Activated CD4-positive, alpha-beta T cell treated with anti-CD3 and anti-CD28 coated beads for 36 hours (primary cell): ENCODE measurements around the gene PHC2. TPM values are rescaled to one million over a fixed set of nuclear protein-coding genes. Genes with fewer than 3 reads are reported as not detected.
"Not testable (repeated sequence)": the region's sequence is repeated elsewhere in the genome, so short reads cannot be mapped to it uniquely, and the experiment has no call there.

Experiments used
- ATAC-seq: fragments of 200-7000 bp; cut with Tn5 transposase; one replicate; pipeline ENCODE4 v1.10.0; 2021; ENCODE audit warnings: mild to moderate bottlenecking, moderate library complexity
- CTCF ChIA-PET: fragments of 350-600 bp; sonication (Branson Sonifier 250); formaldehyde crosslinking; loops from one replicate; lab custom pipeline; 2021; ENCODE audit warnings: antibody characterized with exemption; lab: Charles Lee
- POLR2A ChIA-PET: fragments of 350-600 bp; sonication (Branson Sonifier 250); formaldehyde crosslinking; loops from one replicate; lab custom pipeline; 2021; ENCODE audit warnings: antibody characterized with exemption, inconsistent platforms; lab: Charles Lee
- DNase-seq: peaks from one replicate; pipeline ENCODE4 v3.0.0-alpha.2; 2020
- H3K27ac Mint-ChIP-seq: one replicate; pipeline ENCODE4 v1.8.0; 2021; ENCODE audit warnings: mixed read lengths
- H3K27me3 Mint-ChIP-seq: one replicate; pipeline ENCODE4 v1.8.0; 2021; ENCODE audit warnings: mixed read lengths
- H3K36me3 Mint-ChIP-seq: one replicate; pipeline ENCODE4 v1.8.0; 2021; ENCODE audit warnings: low read depth, mixed read lengths
- H3K4me1 Mint-ChIP-seq: one replicate; pipeline ENCODE4 v1.8.0; 2021; ENCODE audit warnings: mixed read lengths
- H3K4me3 Mint-ChIP-seq: one replicate; pipeline ENCODE4 v1.8.0; 2021; ENCODE audit warnings: mild to moderate bottlenecking, moderate library complexity, mixed read lengths
- H3K9me3 Mint-ChIP-seq: one replicate; pipeline ENCODE4 v1.8.0; 2021; ENCODE audit warnings: low read depth, mixed read lengths
- intact Hi-C, 2 experiments: fragments of 100-400 bp; cut with DNase I in 1 of 2; cut with micrococcal nuclease in 1 of 2; formaldehyde crosslinking; loops; one replicate each; pipeline versions ENCODE4 v1.14.2 to v1.15.1; 2022 to 2024; cut with DNase I, micrococcal nuclease
- total RNA-seq, 2 experiments: library from RNA; stranded (reverse); gene quantifications; one replicate each; pipeline ENCODE4 v1.2.3, GENCODE V29; 2021

The PHC2 gene
- total RNA-seq, 2 experiments from 2014 or later, result 23.8 to 28.4 TPM

DNA sequence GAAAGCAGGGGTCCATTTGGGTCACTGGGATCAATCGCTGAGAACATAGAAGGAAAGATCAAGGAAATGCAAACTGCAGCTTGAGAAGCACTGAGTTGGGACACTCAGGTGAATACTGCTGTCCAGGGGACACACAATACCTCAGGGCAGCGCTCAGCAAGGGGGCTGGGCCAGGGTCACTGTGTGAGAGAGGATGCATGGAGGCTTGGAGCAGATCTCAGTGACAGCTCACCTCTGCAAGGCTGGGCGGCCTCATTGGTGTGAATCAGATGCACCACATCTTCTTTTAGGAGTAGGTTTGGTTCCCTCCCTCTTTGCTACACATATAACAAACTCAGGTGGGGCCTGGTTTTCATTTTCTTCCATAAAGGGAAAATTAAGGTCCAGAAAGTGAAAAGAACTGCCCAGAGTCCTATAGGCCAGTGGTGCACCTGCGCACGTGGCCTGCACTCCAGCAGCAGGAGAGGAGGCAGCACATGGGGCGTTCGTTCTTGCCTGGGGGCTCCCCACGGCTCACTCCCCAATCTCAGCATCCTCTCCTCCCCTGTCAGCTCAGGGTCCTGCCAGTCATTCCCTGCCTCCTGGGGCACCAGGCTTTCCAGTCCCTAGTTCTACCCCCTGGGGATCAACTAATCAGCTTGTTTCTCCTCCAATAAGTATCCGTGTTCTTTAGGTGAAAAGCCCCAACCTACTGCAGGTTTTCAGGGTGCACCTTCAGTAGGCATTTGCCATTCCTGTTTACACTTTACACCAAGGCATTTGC, 111.5 kb downstream of the PHC2 start:
- CTCF ChIA-PET, result interaction anchor here (0.6 kb wide), 1 partner anchor 189 kb away, joined by 3 read pairs; no protein-coding TSS in a partner anchor
- POLR2A ChIA-PET, result interaction anchor here (0.6 to 0.7 kb wide), 2 partner anchors 24 to 193 kb away, joined by 3 to 4 read pairs; no protein-coding TSS in a partner anchor

DNA sequence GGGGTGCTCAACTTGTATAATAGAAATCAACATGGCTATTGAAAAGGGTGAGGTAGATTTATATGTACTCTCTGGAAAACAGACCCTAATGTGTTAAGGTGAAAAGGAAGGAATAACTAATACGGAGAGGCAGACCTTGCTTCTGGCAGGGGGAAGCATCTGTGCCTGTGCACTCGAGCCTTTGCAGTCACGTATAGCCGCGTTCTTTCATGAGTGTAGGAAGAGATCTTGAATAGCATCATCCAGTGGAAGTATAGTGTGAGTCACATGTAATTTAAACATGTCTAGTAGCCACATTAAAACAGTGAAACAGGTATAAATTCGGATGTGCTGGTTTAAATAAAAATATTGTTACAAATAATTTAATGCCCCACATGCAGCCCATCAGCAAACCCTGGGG, 112.9 kb downstream of the PHC2 start:
- DNase-seq (no peak), ATAC-seq (no peak)
- Mint-ChIP-seq H3K27me3 (peaks cover 2% of the 10 kb centered on the region), H3K27ac (no peak overlapping the region), H3K36me3 (no peaks in the 10 kb centered on the region), H3K4me3 (no peak overlapping the region), H3K4me1 (peaks cover 3% of the 10 kb centered on the region), H3K9me3 (no peaks in the 10 kb centered on the region)
- intact Hi-C loops, result no loop called here
- CTCF ChIA-PET, result no interaction called here
- POLR2A ChIA-PET, result no interaction called here

More for the DNA sequence above, 111.5 kb downstream of the PHC2 start:
- ATAC-seq (no peak), DNase-seq (no peak)
- Mint-ChIP-seq H3K36me3 (peaks cover 3% of the 10 kb centered on the region), H3K27me3 (peaks cover 2% of the 10 kb centered on the region), H3K4me3 (no peak overlapping the region), H3K4me1 (peaks cover 3% of the 10 kb centered on the region), H3K27ac (no peak overlapping the region), H3K9me3 (no peaks in the 10 kb centered on the region)
- intact Hi-C loops, result no loop called here

DNA sequence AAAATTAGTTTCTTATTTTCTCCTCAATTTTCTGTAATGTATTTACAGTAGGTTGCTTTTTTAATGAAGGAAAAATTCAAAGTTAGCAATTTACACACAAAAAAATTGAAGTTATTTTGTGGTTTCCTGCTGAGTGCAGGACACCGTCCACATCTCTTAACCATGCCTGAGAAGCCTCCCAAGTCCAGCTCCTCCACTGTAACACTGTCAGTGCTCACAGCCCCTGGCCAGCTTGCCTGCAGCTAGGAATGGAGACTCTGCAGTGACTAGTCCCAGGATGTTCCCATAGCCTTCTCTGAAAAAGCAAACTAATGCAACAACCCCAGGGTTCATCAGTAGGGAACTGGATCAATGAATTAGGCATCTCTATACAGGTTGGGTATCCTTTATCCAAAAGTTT, 113.5 kb downstream of the PHC2 start:
- Mint-ChIP-seq H3K36me3 (no peaks in the 10 kb centered on the region), H3K27me3 (peaks cover 2% of the 10 kb centered on the region), H3K27ac (no peak overlapping the region), H3K9me3 (no peaks in the 10 kb centered on the region), H3K4me1 (peaks cover 3% of the 10 kb centered on the region), H3K4me3 (no peak overlapping the region)
- POLR2A ChIA-PET, result no interaction called here
- CTCF ChIA-PET, result no interaction called here
- no peak for DNase-seq
- intact Hi-C loops, result no loop called here
- ATAC-seq, result no peak

DNA sequence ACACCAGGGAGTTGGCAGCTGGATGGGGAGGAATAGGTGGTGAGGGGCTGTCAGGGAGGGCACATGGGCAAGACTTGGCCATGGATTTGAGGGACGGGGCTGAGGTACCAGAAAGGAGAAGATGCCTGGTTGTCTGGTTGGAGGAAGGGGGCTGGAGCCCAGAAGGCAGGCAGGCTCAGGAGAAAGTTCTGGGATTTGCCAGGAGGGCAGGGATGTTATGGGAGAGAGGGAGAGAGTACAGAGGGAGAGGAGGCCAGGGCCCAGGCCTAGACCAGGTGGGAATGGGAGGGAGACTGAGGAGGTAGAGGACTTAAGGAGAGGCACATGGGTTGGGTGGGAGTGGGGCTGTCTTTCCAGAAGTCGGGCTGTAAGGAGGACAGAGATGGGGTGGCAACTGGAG, 114.3 kb downstream of the PHC2 start:
- no peak for DNase-seq
- Mint-ChIP-seq H3K27ac (no peak overlapping the region), H3K9me3 (no peaks in the 10 kb centered on the region), H3K36me3 (no peaks in the 10 kb centered on the region), H3K27me3 (peaks cover 2% of the 10 kb centered on the region), H3K4me3 (no peak overlapping the region), H3K4me1 (peaks cover 3% of the 10 kb centered on the region)
- ChIA-PET POLR2A (no interaction called here), CTCF (no interaction called here)
- ATAC-seq, result no peak
- intact Hi-C loops, result no loop called here

DNA sequence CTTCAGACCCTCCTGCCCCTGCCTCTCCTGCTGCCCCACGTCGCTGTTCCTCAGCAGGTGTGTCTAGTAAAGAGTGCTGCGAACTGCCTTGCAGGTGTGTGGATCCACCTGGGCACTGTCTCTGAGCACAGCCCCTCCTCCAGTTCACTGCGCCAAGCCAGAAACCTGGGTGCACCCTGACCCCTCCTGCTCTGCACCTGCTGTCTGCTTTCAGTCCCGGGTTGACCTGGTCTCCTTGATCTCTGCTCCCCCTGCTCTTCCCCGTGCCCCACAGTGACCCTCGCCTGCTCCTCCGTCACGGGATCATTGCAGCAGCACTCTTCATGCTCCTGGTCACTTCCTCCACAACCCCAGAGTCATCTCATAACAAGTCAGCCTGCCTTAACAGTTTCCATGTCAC, 116.5 kb downstream of the PHC2 start:
- ATAC-seq (no peak), DNase-seq (no peak)
- intact Hi-C loops, result no loop called here
- H3K4me1 Mint-ChIP-seq, result peaks cover 3% of the 10 kb centered on the region
- ChIA-PET CTCF (interaction anchor here (3.5 kb wide), 1 partner anchor 18 kb away, joined by 16 read pairs; no protein-coding TSS in a partner anchor), POLR2A (no interaction called here)
- no peak overlapping the region for H3K4me3 Mint-ChIP-seq
- peaks cover 2% of the 10 kb centered on the region for H3K27me3 Mint-ChIP-seq
- no peaks in the 10 kb centered on the region for H3K36me3 Mint-ChIP-seq
- no peak overlapping the region for H3K27ac Mint-ChIP-seq
- no peaks in the 10 kb centered on the region for H3K9me3 Mint-ChIP-seq

DNA sequence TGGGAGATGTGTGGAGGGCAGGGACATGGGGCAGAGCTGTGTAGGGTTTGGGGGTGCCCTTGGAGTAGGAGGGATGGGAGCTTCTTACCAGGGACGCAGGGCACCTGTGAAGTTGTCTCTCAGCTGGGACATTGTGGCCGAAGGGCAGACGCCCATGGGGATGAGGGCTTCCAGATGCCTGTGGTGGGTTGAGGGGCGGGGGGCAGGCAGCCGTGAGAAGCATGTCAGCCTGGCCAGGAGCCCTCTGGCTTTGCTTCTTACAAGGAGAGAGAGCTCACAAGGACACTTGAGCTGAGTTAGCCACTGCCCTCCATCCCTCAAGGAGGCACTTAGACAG, 118.5 kb downstream of the PHC2 start:
- DNase-seq (no peak), ATAC-seq (no peak)
- ChIA-PET CTCF (interaction anchor here (1.5 to 3.5 kb wide), 2 partner anchors 15 to 16 kb away, joined by 3 to 16 read pairs; no protein-coding TSS in a partner anchor), POLR2A (no interaction called here)
- H3K27ac Mint-ChIP-seq, result no peak overlapping the region
- no peaks in the 10 kb centered on the region for H3K9me3 Mint-ChIP-seq
- intact Hi-C loops, result no loop called here
- no peaks in the 10 kb centered on the region for H3K36me3 Mint-ChIP-seq
- H3K4me1 Mint-ChIP-seq, result peaks cover 3% of the 10 kb centered on the region
- H3K4me3 Mint-ChIP-seq, result no peak overlapping the region
- H3K27me3 Mint-ChIP-seq, result peaks cover 2% of the 10 kb centered on the region

DNA sequence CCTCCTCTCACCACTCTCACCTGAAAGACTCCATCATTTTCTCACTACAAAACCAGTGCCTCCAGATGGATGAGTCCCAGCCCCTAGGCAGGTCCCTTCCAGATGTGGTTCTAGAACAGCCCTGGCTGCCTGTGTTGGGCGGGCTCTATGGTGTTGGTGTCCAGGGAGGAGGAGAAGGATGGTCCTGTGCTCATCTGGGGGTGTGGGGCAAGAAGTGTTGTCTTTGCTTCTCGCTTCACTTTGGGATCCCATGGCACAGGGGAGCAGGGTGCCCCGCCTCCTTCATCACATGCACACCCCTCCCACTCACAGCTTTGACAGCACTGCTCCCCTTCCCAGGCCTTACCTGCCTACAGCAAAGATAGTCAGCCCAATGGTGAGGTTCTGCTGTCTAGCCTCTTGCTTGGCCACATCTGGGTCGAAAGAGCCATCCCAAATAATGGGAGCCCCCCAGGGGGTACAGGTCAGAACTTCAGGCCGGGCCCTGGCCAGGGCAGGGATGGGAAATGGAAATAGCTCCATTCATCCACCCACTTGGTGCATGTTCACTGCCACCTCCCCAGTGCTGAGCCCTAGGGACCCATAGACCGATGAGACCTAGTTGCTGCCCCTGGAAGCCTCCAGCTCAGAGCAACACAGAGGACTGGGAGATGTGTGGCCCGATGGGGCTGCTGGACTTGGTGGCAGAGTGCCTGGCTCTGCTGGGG, 119.0 kb downstream of the PHC2 start:
- H3K36me3 Mint-ChIP-seq, result no peaks in the 10 kb centered on the region

DNA sequence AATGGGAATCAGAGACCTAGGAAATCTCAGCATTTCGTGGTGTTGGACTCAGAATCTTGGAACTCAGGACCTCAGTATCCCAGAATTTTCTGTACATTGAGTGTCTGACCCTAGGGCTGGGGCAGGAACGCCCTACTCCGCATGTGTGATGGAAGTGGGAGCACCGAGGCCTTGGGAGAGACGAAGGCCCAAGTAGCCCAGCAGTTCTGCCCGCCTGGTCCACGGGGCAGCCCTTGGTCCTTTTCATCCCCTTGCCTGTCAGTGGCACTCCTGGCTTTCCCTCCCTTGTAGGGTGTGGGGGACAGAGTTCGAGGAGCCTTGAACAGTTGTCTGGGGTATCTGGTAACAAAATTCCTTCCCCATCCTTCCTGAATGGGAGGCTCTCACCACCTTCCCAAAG, 120.2 kb downstream of the PHC2 start:
- H3K27me3 Mint-ChIP-seq, result peaks cover 10% of the 10 kb centered on the region
- ChIA-PET CTCF (interaction anchor here (3.5 kb wide), 1 partner anchor 15 kb away, joined by 16 read pairs; no protein-coding TSS in a partner anchor), POLR2A (no interaction called here)
- no peaks in the 10 kb centered on the region for H3K9me3 Mint-ChIP-seq
- DNase-seq (no peak), ATAC-seq (no peak)
- no peaks in the 10 kb centered on the region for H3K36me3 Mint-ChIP-seq
- H3K4me1 Mint-ChIP-seq, result peaks cover 3% of the 10 kb centered on the region
- intact Hi-C loops, result no loop called here
- no peak overlapping the region for H3K27ac Mint-ChIP-seq
- H3K4me3 Mint-ChIP-seq, result no peak overlapping the region

More for the DNA sequence above, 119.0 kb downstream of the PHC2 start:
- Mint-ChIP-seq H3K27me3 (peaks cover 3% of the 10 kb centered on the region), H3K27ac (no peak overlapping the region), H3K4me3 (no peak overlapping the region), H3K4me1 (peaks cover 3% of the 10 kb centered on the region), H3K9me3 (no peaks in the 10 kb centered on the region)
- no peak for ATAC-seq
- intact Hi-C loops, result no loop called here
- no peak for DNase-seq
- POLR2A ChIA-PET, result no interaction called here
- CTCF ChIA-PET, result interaction anchor here (0.7 to 3.5 kb wide), 3 partner anchors 14 to 176 kb away, joined by 3 to 16 read pairs (median 3); no protein-coding TSS in a partner anchor

DNA sequence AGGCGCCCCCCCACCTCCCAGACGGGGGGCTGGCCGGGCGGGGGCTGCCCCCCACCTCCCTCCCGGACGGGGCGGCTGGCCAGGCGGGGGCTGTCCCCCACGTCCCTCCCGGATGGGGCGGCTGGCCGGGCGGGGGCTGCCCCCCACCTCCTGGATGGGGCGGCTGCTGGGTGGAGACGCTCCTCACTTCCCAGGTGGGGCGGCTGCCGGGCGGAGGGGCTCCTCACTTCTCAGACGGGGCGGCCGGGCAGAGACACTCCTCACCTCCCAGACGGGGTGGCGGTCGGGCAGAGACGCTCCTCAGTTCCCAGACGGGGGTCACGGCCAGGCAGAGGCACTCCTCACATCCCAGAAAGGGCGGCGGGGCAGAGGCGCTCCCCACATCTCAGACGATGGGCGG, 121.5 kb downstream of the PHC2 start:
- intact Hi-C loops, H3K4me1 Mint-ChIP-seq, DNase-seq, POLR2A ChIA-PET, H3K27me3 Mint-ChIP-seq, H3K27ac Mint-ChIP-seq, ATAC-seq, H3K4me3 Mint-ChIP-seq, CTCF ChIA-PET, H3K9me3 Mint-ChIP-seq, H3K36me3 Mint-ChIP-seq: not testable (repeated sequence)

DNA sequence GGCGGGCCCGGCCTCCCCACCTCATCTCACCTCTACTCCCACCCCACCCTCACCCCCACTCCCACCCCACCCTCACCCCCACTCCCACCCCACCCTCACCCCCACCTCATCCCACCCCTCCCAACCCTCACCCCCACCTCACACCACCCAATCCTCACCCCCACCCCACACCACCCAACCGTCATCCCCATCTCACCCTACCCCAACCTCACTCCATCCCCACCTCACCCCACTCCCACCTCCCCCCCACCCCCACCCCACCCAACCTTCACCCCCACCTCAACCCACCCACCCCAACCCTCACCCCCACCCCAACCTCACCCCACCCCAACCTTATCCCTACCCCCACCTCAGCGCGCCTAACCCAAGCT, 123.4 kb downstream of the PHC2 start:
- H3K36me3 Mint-ChIP-seq, result no peaks in the 10 kb centered on the region
- H3K4me1 Mint-ChIP-seq, result peaks cover 2% of the 10 kb centered on the region
- no peak for DNase-seq
- ATAC-seq, result no peak
- CTCF ChIA-PET, result interaction anchor here (0.8 kb wide), 1 partner anchor 10 kb away, joined by 3 read pairs; no protein-coding TSS in a partner anchor
- no peaks in the 10 kb centered on the region for H3K9me3 Mint-ChIP-seq
- no peak overlapping the region for H3K4me3 Mint-ChIP-seq
- intact Hi-C loops, result no loop called here
- POLR2A ChIA-PET, result no interaction called here
- peaks cover 10% of the 10 kb centered on the region for H3K27me3 Mint-ChIP-seq
- H3K27ac Mint-ChIP-seq, result no peak overlapping the region

DNA sequence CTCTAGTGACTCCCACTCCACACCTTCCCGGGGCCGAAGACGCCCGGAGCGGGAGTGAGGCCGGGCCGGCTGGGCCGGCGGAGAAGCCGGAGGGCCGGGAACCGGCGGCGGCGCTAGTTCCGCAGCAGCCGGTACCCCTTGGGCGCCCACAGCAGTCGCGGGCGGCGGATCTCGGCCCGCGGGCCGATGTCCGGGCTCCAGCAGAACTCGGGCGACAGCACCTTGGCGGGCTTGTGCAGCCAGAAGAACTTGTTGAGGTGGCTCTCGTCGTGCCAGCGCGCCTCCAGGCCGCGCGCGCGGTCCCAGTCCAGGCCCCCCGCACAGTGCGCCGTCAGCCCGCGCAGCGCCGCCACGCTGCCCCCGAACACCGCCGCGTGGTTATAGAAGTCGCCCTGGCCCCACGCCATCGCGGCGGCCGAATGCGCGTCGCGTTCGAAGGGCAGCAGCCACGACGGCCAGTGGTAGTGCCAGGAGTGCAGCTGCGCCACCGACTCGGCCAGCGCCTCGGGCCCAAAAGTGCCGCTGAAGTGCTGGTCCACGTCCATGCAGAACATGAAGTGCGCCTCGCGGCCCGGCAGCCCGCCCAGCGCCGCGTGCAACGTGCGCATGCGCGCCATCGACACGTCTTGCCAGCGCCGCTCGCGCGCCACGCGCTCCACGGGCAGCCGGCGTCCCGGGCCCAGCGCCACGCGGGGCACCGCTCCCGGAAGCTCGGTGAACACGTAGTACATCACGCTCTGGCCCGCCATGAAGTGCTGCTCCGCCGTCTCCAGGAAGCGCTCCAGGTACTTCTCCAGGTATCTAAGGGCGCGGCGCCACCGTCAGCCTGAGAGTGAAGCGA, 124.0 kb downstream of the PHC2 start:
- no peaks in the 10 kb centered on the region for H3K36me3 Mint-ChIP-seq
- peaks cover 7% of the 10 kb centered on the region for H3K4me1 Mint-ChIP-seq
- H3K27ac Mint-ChIP-seq, result no peak overlapping the region
- ChIA-PET POLR2A (no interaction called here), CTCF (interaction anchor here (0.6 to 1.8 kb wide), 4 partner anchors 10 to 167 kb away, joined by 3 to 17 read pairs (median 4); no protein-coding TSS in a partner anchor)
- DNase-seq, result peak; percentile 21
- intact Hi-C loops, result no loop called here
- ATAC-seq, result no peak
- peaks cover 10% of the 10 kb centered on the region for H3K27me3 Mint-ChIP-seq
- no peak overlapping the region for H3K4me3 Mint-ChIP-seq
- H3K9me3 Mint-ChIP-seq, result no peaks in the 10 kb centered on the region
